ENCODE measurements around the gene TGM2.

The TGM2 gene

GRCh38 chr20:38131588-38132121, 33.4 kb downstream of the TGM2 start:
- ATAC-seq (no peak), DNase-seq (no peak)

- DNase-seq (no peak), ATAC-seq (no peak)
These were observed 34.1 kb downstream of the TGM2 start for GRCh38 chr20:38130687-38131587.

GRCh38 chr20:38129893-38130609, 35.0 kb downstream of the TGM2 start:
- no peak for DNase-seq
- no peak for ATAC-seq

GRCh38 chr20:38129248-38129865, 35.7 kb downstream of the TGM2 start:
- no peak for ATAC-seq

GRCh38 chr20:38128691-38129090, 36.4 kb downstream of the TGM2 start:
- ATAC-seq: no peak
- no peak for DNase-seq

More at GRCh38 chr20:38129248-38129865, 35.7 kb downstream of the TGM2 start:
- no peak for DNase-seq

- DNase-seq: no peak
- ATAC-seq: no peak
These were observed 37.0 kb downstream of the TGM2 start for GRCh38 chr20:38127920-38128528.

- ATAC-seq: no peak
These were observed 38.0 kb downstream of the TGM2 start for GRCh38 chr20:38126932-38127621.

GRCh38 chr20:38126146-38126921, 38.7 kb downstream of the TGM2 start:
- ATAC-seq (no peak), DNase-seq (no peak)

More at GRCh38 chr20:38126932-38127621, 38.0 kb downstream of the TGM2 start:
- no peak for DNase-seq

- ATAC-seq (no peak), DNase-seq (no peak)
These were observed 39.7 kb downstream of the TGM2 start for GRCh38 chr20:38125157-38126056.

GRCh38 chr20:38123021-38123587, 42.0 kb downstream of the TGM2 start:
- DNase-seq (no peak), ATAC-seq (no peak)

- no peak for DNase-seq
- no peak for ATAC-seq
These were observed 43.3 kb downstream of the TGM2 start for GRCh38 chr20:38121741-38122140.

- no peak for ATAC-seq
These were observed 44.5 kb downstream of the TGM2 start for GRCh38 chr20:38120625-38120988.

GRCh38 chr20:38119446-38119845, 45.6 kb downstream of the TGM2 start:
- no peak for ATAC-seq
- DNase-seq: no peak

More at GRCh38 chr20:38120625-38120988, 44.5 kb downstream of the TGM2 start:
- DNase-seq: no peak

- ATAC-seq: no peak
These were observed 47.4 kb downstream of the TGM2 start for GRCh38 chr20:38117635-38118034.

GRCh38 chr20:38117205-38117604, 47.9 kb downstream of the TGM2 start:
- ATAC-seq (no peak), DNase-seq (no peak)

More at GRCh38 chr20:38117635-38118034, 47.4 kb downstream of the TGM2 start:
- DNase-seq: no peak

- no peak for ATAC-seq
- no peak for DNase-seq
These were observed 48.5 kb downstream of the TGM2 start for GRCh38 chr20:38116409-38117165.

- DNase-seq (no peak), ATAC-seq (no peak)
These were observed 49.2 kb downstream of the TGM2 start for GRCh38 chr20:38115896-38116295.

GRCh38 chr20:38115205-38115604, 49.9 kb downstream of the TGM2 start:
- ATAC-seq (no peak), DNase-seq (no peak)

Measured in stimulated activated naive CD8-positive, alpha-beta T cell treated with anti-CD3 and anti-CD28 coated beads, Interleukin-15, Interleukin-2, amounts not matched to agents 100 U/mL and 50 U/mL, for 24 hours (primary cell).